Measurements from ENCODE around the gene PHETA1. TPM values are rescaled to one million over a fixed set of nuclear protein-coding genes. Genes with fewer than 3 reads are reported as not detected.

The PHETA1 gene
- total and polyA plus RNA-seq, 2 donors (not counting 1 experiment from before 2014, with no cell fraction given): 7.4 to 9.4 TPM

DNA sequence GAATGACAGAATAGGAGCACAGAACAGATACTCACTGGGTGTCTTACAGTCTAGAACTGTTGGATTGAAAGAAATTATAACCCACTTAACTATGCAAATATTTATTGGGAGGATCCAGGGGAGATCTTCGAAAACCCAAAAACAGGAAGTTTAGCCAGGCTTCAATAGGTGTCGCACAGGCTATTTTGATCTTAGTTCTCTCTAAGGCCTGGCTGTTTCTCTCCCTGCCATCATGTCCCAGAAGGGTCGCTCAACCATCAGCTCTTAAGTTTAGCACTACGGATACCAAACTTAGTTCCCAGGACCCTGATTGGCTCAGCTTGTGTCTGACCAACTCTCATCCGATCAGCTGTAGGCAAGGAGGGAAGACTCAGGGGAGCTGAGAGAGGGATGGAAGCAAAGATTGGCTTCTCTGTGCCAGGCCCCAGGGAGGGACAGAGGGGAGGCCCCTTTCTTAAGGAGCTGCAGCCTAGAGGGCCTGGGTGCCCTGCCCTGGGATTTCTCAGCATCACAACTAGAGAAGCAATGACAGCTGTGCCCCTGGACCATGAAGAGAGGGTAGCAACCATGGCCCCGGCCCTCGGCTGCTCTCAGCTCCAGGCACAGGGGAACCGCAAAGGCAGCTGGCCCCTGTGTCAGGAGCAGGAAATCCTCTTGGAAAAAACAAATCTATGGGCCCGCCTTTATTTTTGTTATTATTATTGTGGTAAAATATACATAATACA, 13.5 kb downstream of the PHETA1 start:
- WGBS (ENCODE audit: insufficient coverage): 8% methylated on average over 5 of the region's 9 CpGs
- H3K36me3 ChIP-seq (replicated peaks in 1 of 2; ENCODE audit: control extremely low read depth in 1 of 2, control insufficient read depth in 1 of 2, extremely low read depth in 1 of 2, insufficient read depth in 2 of 2, low read length in 1 of 2): no peaks in the 10 kb centered on the region
- H3K79me2 ChIP-seq (ENCODE audit: control insufficient read depth, insufficient read depth, low read length): no peaks in the 10 kb centered on the region
- peak overlapping the region; percentile 21 for H3K9ac ChIP-seq (ENCODE audit: low read length)
- Mint-ChIP-seq H3K9me3 (ENCODE audit: insufficient read depth) (no peaks in the 10 kb centered on the region), H3K4me1 (peaks cover 53% of the 10 kb centered on the region), H3K27ac (peak overlapping the region; percentile 95), H3K27me3 (no peaks in the 10 kb centered on the region), H3K4me3 (peak overlapping the region; percentile 76)
- H3K9me3 ChIP-seq (ENCODE audit: control extremely low read depth in 1 of 3, control insufficient read depth in 2 of 3, insufficient read depth in 1 of 3, low read length in 2 of 3): peaks cover 0 to 5% (median 0%) of the 10 kb centered on the region in 3 donors
- H3K27me3 ChIP-seq (replicated peaks in 1 of 4; ENCODE audit: control extremely low read depth in 1 of 4, control insufficient read depth in 3 of 4, insufficient read depth in 4 of 4, low read length in 3 of 4): no peaks in the 10 kb centered on the region
- DNase-seq (peak; percentile 66), ATAC-seq (ENCODE audit: low read depth) (peak; percentile 90)
- peak overlapping the region in 2 of 5 experiments; percentile 15 to 16 for H3K4me3 ChIP-seq (ENCODE audit: control extremely low read depth in 1 of 5, extremely low read depth in 1 of 5, insufficient read depth in 1 of 5, low read depth in 2 of 5, low read length in 4 of 5)
- intact Hi-C loops (cut with micrococcal nuclease): loop anchor here (1.0 kb wide), 1 partner anchor 50 kb away; the partner anchor contains the start of gene SH2B3
- TF ChIP-seq, protein P1, sequence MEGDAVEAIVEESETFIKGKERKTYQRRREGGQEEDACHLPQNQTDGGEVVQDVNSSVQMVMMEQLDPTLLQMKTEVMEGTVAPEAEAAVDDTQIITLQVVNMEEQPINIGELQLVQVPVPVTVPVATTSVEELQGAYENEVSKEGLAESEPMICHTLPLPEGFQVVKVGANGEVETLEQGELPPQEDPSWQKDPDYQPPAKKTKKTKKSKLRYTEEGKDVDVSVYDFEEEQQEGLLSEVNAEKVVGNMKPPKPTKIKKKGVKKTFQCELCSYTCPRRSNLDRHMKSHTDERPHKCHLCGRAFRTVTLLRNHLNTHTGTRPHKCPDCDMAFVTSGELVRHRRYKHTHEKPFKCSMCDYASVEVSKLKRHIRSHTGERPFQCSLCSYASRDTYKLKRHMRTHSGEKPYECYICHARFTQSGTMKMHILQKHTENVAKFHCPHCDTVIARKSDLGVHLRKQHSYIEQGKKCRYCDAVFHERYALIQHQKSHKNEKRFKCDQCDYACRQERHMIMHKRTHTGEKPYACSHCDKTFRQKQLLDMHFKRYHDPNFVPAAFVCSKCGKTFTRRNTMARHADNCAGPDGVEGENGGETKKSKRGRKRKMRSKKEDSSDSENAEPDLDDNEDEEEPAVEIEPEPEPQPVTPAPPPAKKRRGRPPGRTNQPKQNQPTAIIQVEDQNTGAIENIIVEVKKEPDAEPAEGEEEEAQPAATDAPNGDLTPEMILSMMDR (IDR thresholded peaks at IDR 0.05): no peak
- no peak for TF ChIP-seq EZH2 (IDR thresholded peaks at IDR 0.05; ENCODE audit: borderline replicate concordance, insufficient read depth, low read depth, low read length, poor library complexity, severe bottlenecking)
- H3K4me2 ChIP-seq (replicated peaks; ENCODE audit: low read depth, low read length, poor library complexity, severe bottlenecking): peak overlapping the region; percentile 59
- peak overlapping the region; percentile 76 to 87 for H3K27ac ChIP-seq (ENCODE audit: low read length in 2 of 2)
- H4K20me1 ChIP-seq (ENCODE audit: control insufficient read depth, insufficient read depth, low read length, poor library complexity, severe bottlenecking): no peaks in the 10 kb centered on the region
- peak overlapping the region; percentile 64 for H2AFZ ChIP-seq (ENCODE audit: insufficient read depth, low read depth, low read length, poor library complexity, severe bottlenecking)
- ChIA-PET CTCF (interaction anchor here (0.7 to 1.3 kb wide), 6 partner anchors 13 to 100 kb away, joined by 3 to 8 read pairs (median 3); no protein-coding TSS in a partner anchor), POLR2A (interaction anchor here (1.1 kb wide), 1 partner anchor 80 kb away, joined by 4 read pairs; no protein-coding TSS in a partner anchor)
- H3K4me1 ChIP-seq (ENCODE audit: control insufficient read depth in 2 of 2, insufficient read depth in 2 of 2, low read length in 2 of 2): peaks cover 33 to 42% of the 10 kb centered on the region in 2 donors

- no peaks in the 10 kb centered on the region for H3K36me3 ChIP-seq (replicated peaks in 1 of 2; ENCODE audit: control extremely low read depth in 1 of 2, control insufficient read depth in 1 of 2, extremely low read depth in 1 of 2, insufficient read depth in 2 of 2, low read length in 1 of 2)
- no peak overlapping the region for H3K4me2 ChIP-seq (replicated peaks; ENCODE audit: low read depth, low read length, poor library complexity, severe bottlenecking)
- Mint-ChIP-seq H3K27ac (peak overlapping the region; percentile 95), H3K4me1 (peaks cover 45% of the 10 kb centered on the region), H3K4me3 (no peak overlapping the region), H3K27me3 (no peaks in the 10 kb centered on the region), H3K9me3 (ENCODE audit: insufficient read depth) (no peaks in the 10 kb centered on the region)
- H3K9ac ChIP-seq (ENCODE audit: low read length): no peak overlapping the region
- H3K27me3 ChIP-seq (replicated peaks in 1 of 4; ENCODE audit: control extremely low read depth in 1 of 4, control insufficient read depth in 3 of 4, insufficient read depth in 4 of 4, low read length in 3 of 4): no peaks in the 10 kb centered on the region
- no peak overlapping the region for H2AFZ ChIP-seq (ENCODE audit: insufficient read depth, low read depth, low read length, poor library complexity, severe bottlenecking)
- ATAC-seq (ENCODE audit: low read depth): no peak
- peaks cover 0 to 5% (median 0%) of the 10 kb centered on the region in 3 donors for H3K9me3 ChIP-seq (ENCODE audit: control extremely low read depth in 1 of 3, control insufficient read depth in 2 of 3, insufficient read depth in 1 of 3, low read length in 2 of 3)
- no peak for TF ChIP-seq EZH2 (IDR thresholded peaks at IDR 0.05; ENCODE audit: borderline replicate concordance, insufficient read depth, low read depth, low read length, poor library complexity, severe bottlenecking)
- TF ChIP-seq, protein P1 (IDR thresholded peaks at IDR 0.05): no peak
- intact Hi-C loops (cut with micrococcal nuclease): no loop called here
- H3K4me1 ChIP-seq (ENCODE audit: control insufficient read depth in 2 of 2, insufficient read depth in 2 of 2, low read length in 2 of 2): peaks cover 25 to 33% of the 10 kb centered on the region in 2 donors
- no peak overlapping the region for H3K4me3 ChIP-seq (ENCODE audit: control extremely low read depth in 1 of 5, extremely low read depth in 1 of 5, insufficient read depth in 1 of 5, low read depth in 2 of 5, low read length in 4 of 5)
- H4K20me1 ChIP-seq (ENCODE audit: control insufficient read depth, insufficient read depth, low read length, poor library complexity, severe bottlenecking): no peaks in the 10 kb centered on the region
- ChIA-PET CTCF (interaction anchor here (0.7 to 1.3 kb wide), 2 partner anchors 13 to 24 kb away, joined by 3 read pairs; no protein-coding TSS in a partner anchor), POLR2A (interaction anchor here (0.6 kb wide), 1 partner anchor 9 kb away, joined by 3 read pairs; no protein-coding TSS in a partner anchor)
- no peak for DNase-seq
- H3K79me2 ChIP-seq (ENCODE audit: control insufficient read depth, insufficient read depth, low read length): no peaks in the 10 kb centered on the region
- 98% methylated on average over 4 of the region's 5 CpGs for WGBS (ENCODE audit: insufficient coverage)
- H3K27ac ChIP-seq (ENCODE audit: low read length in 2 of 2): peak overlapping the region in 1 of 2 donors; percentile 87
Measured at GRCh38 chr12:111354511-111354910, 14.4 kb downstream of the PHETA1 start.
